Uterus (tissue), 2 donors: ENCODE measurements around the gene RFPL4A.
"Not testable (repeated sequence)": the region's sequence is repeated elsewhere in the genome, so short reads cannot be mapped to it uniquely, and the experiment has no call there.

Source experiments
- POLR2A ChIP-seq, 2 donors: fragments of 450-650 bp; IDR thresholded peaks; one replicate each; pipeline ENCODE4 v1.6.1; 2016; ENCODE audit warnings: antibody characterized with exemption in 2 of 2, mild to moderate bottlenecking in 1 of 2, moderate library complexity in 1 of 2
- TF ChIP-seq, protein P1 (sequence below), 4 experiments: fragments of 200-600 bp in 2 of 4; fragments of 450-650 bp in 2 of 4; sonication (generic) in 2 of 4; IDR thresholded peaks; one replicate each; pipeline ENCODE4 v1.5.1; 2016 to 2019; ENCODE audit warnings: antibody characterized with exemption in 4 of 4, mild to moderate bottlenecking in 2 of 4, moderate library complexity in 1 of 4

- TF ChIP-seq, protein P1, sequence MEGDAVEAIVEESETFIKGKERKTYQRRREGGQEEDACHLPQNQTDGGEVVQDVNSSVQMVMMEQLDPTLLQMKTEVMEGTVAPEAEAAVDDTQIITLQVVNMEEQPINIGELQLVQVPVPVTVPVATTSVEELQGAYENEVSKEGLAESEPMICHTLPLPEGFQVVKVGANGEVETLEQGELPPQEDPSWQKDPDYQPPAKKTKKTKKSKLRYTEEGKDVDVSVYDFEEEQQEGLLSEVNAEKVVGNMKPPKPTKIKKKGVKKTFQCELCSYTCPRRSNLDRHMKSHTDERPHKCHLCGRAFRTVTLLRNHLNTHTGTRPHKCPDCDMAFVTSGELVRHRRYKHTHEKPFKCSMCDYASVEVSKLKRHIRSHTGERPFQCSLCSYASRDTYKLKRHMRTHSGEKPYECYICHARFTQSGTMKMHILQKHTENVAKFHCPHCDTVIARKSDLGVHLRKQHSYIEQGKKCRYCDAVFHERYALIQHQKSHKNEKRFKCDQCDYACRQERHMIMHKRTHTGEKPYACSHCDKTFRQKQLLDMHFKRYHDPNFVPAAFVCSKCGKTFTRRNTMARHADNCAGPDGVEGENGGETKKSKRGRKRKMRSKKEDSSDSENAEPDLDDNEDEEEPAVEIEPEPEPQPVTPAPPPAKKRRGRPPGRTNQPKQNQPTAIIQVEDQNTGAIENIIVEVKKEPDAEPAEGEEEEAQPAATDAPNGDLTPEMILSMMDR (IDR thresholded peaks at IDR 0.05) = not testable (repeated sequence)
- TF ChIP-seq POLR2A (IDR thresholded peaks at IDR 0.05) = not testable (repeated sequence)
Measured at GRCh38 chr19:55730378-55730777, 28.5 kb upstream of the RFPL4A start.
